ENCODE data around the gene FOXS1.

Gene FOXS1

DNA sequence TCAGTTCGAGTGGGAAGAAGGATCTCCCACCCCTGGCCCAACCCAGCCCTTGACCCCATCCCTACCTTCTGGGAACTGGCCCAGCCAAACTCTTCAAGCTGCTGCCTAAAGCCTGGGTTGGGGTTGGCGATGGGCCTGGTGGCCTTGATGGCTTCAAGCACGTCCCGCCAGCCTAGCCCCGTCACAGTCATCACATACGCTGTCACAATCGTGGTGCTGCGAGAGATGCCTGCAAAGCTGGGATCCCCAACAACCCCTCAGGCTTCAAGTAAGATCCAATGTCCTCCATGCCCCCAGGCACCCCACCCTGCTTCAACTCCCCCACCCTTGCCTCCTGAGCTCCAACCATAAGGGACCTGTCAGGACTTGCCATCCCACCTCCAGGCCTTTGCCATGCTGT is 17.1 kb upstream of the FOXS1 start:
- Histone ChIP-seq H3K4me1 (ENCODE audit: insufficient read depth, low read length, poor library complexity, severe bottlenecking) (peaks cover 24% of the 10 kb centered on the region), H3K9ac (ENCODE audit: low read depth, low read length, poor library complexity, severe bottlenecking) (no peak overlapping the region), H4K20me1 (ENCODE audit: insufficient read depth, low read length, poor library complexity, severe bottlenecking) (no peaks in the 10 kb centered on the region), H3K9me2 (replicated peaks; ENCODE audit: low read depth, low read length) (no peaks in the 10 kb centered on the region), H3K79me2 (ENCODE audit: insufficient read depth, low read length) (no peaks in the 10 kb centered on the region), H3F3A (ENCODE audit: low read depth) (no peaks in the 10 kb centered on the region), H3K4me2 (ENCODE audit: low read depth, low read length, poor library complexity, severe bottlenecking) (no peak overlapping the region), H3K36me3 (ENCODE audit: insufficient read depth, low read length) (no peaks in the 10 kb centered on the region), H3K4me3 (ENCODE audit: low read length, poor library complexity, severe bottlenecking) (no peak overlapping the region), H2AFZ (ENCODE audit: low read length) (no peak overlapping the region), H3K9me3 (ENCODE audit: insufficient read depth, low read depth, low read length) (no peaks in the 10 kb centered on the region), H3K27me3 (ENCODE audit: insufficient read depth, low read length, poor library complexity, severe bottlenecking) (no peaks in the 10 kb centered on the region)
- no peak for TF ChIP-seq EZH2phosphoT487 (IDR thresholded peaks at IDR 0.05; ENCODE audit: borderline replicate concordance)
- TF ChIP-seq, protein P1, sequence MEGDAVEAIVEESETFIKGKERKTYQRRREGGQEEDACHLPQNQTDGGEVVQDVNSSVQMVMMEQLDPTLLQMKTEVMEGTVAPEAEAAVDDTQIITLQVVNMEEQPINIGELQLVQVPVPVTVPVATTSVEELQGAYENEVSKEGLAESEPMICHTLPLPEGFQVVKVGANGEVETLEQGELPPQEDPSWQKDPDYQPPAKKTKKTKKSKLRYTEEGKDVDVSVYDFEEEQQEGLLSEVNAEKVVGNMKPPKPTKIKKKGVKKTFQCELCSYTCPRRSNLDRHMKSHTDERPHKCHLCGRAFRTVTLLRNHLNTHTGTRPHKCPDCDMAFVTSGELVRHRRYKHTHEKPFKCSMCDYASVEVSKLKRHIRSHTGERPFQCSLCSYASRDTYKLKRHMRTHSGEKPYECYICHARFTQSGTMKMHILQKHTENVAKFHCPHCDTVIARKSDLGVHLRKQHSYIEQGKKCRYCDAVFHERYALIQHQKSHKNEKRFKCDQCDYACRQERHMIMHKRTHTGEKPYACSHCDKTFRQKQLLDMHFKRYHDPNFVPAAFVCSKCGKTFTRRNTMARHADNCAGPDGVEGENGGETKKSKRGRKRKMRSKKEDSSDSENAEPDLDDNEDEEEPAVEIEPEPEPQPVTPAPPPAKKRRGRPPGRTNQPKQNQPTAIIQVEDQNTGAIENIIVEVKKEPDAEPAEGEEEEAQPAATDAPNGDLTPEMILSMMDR (conservative IDR thresholded peaks at IDR 0.05; ENCODE audit: low read length): no peak

DNA sequence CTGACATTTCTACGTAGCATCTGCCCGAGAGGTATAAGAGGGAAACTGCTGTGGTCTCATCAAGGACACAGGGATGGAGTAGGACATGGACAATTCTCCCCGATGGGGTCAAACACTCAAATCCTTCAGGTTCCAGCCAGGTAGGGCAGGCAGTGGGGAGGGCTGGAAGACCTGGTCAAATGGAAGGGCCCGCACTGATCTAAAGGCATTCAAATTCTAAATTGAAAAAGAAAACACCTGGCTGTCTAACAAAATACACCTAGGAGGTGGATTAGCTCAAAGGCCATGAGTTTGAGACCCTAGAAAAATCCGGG is 16.7 kb upstream of the FOXS1 start:
- H3K4me3 ChIP-seq (ENCODE audit: low read length, poor library complexity, severe bottlenecking): no peak overlapping the region
- H3K79me2 ChIP-seq (ENCODE audit: insufficient read depth, low read length): no peaks in the 10 kb centered on the region
- no peaks in the 10 kb centered on the region for H3K9me3 ChIP-seq (ENCODE audit: insufficient read depth, low read depth, low read length)
- H3K4me1 ChIP-seq (ENCODE audit: insufficient read depth, low read length, poor library complexity, severe bottlenecking): peaks cover 24% of the 10 kb centered on the region
- H4K20me1 ChIP-seq (ENCODE audit: insufficient read depth, low read length, poor library complexity, severe bottlenecking): no peaks in the 10 kb centered on the region
- TF ChIP-seq, protein P1 (conservative IDR thresholded peaks at IDR 0.05; ENCODE audit: low read length): no peak
- no peak for TF ChIP-seq EZH2phosphoT487 (IDR thresholded peaks at IDR 0.05; ENCODE audit: borderline replicate concordance)
- H3K36me3 ChIP-seq (ENCODE audit: insufficient read depth, low read length): no peaks in the 10 kb centered on the region
- no peak overlapping the region for H2AFZ ChIP-seq (ENCODE audit: low read length)
- H3F3A ChIP-seq (ENCODE audit: low read depth): no peaks in the 10 kb centered on the region
- no peak overlapping the region for H3K4me2 ChIP-seq (ENCODE audit: low read depth, low read length, poor library complexity, severe bottlenecking)
- H3K9ac ChIP-seq (ENCODE audit: low read depth, low read length, poor library complexity, severe bottlenecking): no peak overlapping the region
- no peaks in the 10 kb centered on the region for H3K27me3 ChIP-seq (ENCODE audit: insufficient read depth, low read length, poor library complexity, severe bottlenecking)
- H3K9me2 ChIP-seq (replicated peaks; ENCODE audit: low read depth, low read length): no peaks in the 10 kb centered on the region

DNA sequence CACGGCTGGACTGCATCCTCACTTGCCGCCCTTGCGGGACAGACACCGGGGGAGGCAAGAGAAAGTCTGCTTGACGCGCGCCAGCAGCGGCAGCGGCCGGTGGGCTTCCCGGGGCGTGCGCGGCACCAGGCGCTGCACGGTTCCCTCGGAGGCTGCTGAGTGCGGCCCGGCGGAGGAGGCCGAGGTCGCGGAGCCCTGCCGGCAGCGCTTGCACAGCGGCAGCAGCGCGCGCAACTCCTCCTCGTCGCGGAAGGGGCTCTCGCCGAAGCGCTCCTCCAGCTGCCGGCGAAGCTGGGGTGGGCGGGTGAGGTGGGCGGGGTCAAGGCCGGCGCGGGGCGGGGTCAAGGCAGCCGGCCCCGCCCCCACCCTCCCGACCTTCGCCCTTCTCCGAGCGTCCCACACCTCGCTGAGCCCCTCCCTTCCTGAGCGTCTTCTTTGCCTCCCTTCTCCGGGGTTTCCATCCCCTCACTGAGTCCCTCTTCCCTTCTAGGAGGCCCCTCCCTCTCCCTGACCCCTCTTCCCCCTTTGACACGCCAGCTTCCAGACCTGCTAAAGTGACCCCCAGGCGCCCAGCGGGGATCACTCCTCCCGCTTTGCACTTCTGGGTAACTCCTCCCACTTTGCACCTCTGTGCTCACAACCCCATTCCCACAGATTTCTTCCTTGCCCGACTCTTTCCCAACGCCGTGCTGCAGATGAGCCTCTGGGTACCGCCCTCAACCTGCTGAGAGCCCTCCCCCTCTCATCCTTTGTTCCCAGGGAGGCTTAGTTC is 16.2 kb upstream of the FOXS1 start:
- Histone ChIP-seq H3K27me3 (ENCODE audit: insufficient read depth, low read length, poor library complexity, severe bottlenecking) (no peaks in the 10 kb centered on the region), H2AFZ (ENCODE audit: low read length) (peak overlapping the region; percentile 90), H4K20me1 (ENCODE audit: insufficient read depth, low read length, poor library complexity, severe bottlenecking) (no peaks in the 10 kb centered on the region), H3K4me3 (ENCODE audit: low read length, poor library complexity, severe bottlenecking) (peak overlapping the region; percentile 77), H3K9me2 (replicated peaks; ENCODE audit: low read depth, low read length) (no peaks in the 10 kb centered on the region), H3F3A (ENCODE audit: low read depth) (no peaks in the 10 kb centered on the region), H3K4me1 (ENCODE audit: insufficient read depth, low read length, poor library complexity, severe bottlenecking) (peaks cover 24% of the 10 kb centered on the region), H3K79me2 (ENCODE audit: insufficient read depth, low read length) (no peaks in the 10 kb centered on the region), H3K9ac (ENCODE audit: low read depth, low read length, poor library complexity, severe bottlenecking) (peak overlapping the region; percentile 70), H3K9me3 (ENCODE audit: insufficient read depth, low read depth, low read length) (no peaks in the 10 kb centered on the region), H3K36me3 (ENCODE audit: insufficient read depth, low read length) (no peaks in the 10 kb centered on the region), H3K4me2 (ENCODE audit: low read depth, low read length, poor library complexity, severe bottlenecking) (peak overlapping the region; percentile 85)
- TF ChIP-seq, protein P1 (conservative IDR thresholded peaks at IDR 0.05; ENCODE audit: low read length): no peak
